Glutamatergic neuron (in vitro differentiated cells): ENCODE data around the gene SFMBT2. TPM values are rescaled to one million over a fixed set of nuclear protein-coding genes. Genes with fewer than 3 reads are reported as not detected.
"Not testable (repeated sequence)": the region's sequence is repeated elsewhere in the genome, so short reads cannot be mapped to it uniquely, and the experiment has no call there.

ENCODE experiments used
- DNase-seq: peaks from one replicate; pipeline ENCODE4 v3.0.0; 2022
- H3K27ac Mint-ChIP-seq: one replicate; pipeline ENCODE4 v1.8.0; 2020; ENCODE audit warnings: mild to moderate bottlenecking, mixed read lengths, inconsistent platforms; ENCODE audit not compliant: unreplicated experiment
- H3K27me3 Mint-ChIP-seq: one replicate; pipeline ENCODE4 v1.8.0; 2020; ENCODE audit warnings: mild to moderate bottlenecking, moderate library complexity, mixed read lengths, inconsistent platforms; ENCODE audit not compliant: unreplicated experiment
- H3K36me3 Mint-ChIP-seq: one replicate; pipeline ENCODE4 v1.8.0; 2020; ENCODE audit warnings: mild to moderate bottlenecking, mixed read lengths, inconsistent platforms; ENCODE audit not compliant: unreplicated experiment
- H3K4me1 Mint-ChIP-seq: one replicate; pipeline ENCODE4 v1.8.0; 2020; ENCODE audit warnings: mild to moderate bottlenecking, low read depth, mixed read lengths, inconsistent platforms; ENCODE audit not compliant: unreplicated experiment
- H3K4me3 Mint-ChIP-seq: one replicate; pipeline ENCODE4 v1.8.0; 2020; ENCODE audit warnings: mild to moderate bottlenecking, mixed read lengths, inconsistent platforms; ENCODE audit not compliant: unreplicated experiment
- H3K9me3 Mint-ChIP-seq: one replicate; pipeline ENCODE4 v1.8.0; 2020; ENCODE audit warnings: mild to moderate bottlenecking, moderate library complexity, mixed read lengths, inconsistent platforms; ENCODE audit not compliant: unreplicated experiment
- total RNA-seq: library from RNA; stranded (reverse); fragmentation: NEBNext Ultra II Directional; extraction: Animal tissue kit (Norgen Biotek cat#: 25700); gene quantifications from one replicate; pipeline ENCODE4 v1.2.1, GENCODE V29; 2021; ENCODE audit not compliant: unreplicated experiment
- TF ChIP-seq, protein P1 (sequence below): fragments of 200-600 bp; sonication (generic); IDR thresholded peaks from one replicate; pipeline ENCODE4 v1.5.0; 2021; ENCODE audit not compliant: partially characterized antibody, unreplicated experiment

Gene SFMBT2
- total RNA-seq, 1 donor from 2014 or later: 9.1 TPM

DNA sequence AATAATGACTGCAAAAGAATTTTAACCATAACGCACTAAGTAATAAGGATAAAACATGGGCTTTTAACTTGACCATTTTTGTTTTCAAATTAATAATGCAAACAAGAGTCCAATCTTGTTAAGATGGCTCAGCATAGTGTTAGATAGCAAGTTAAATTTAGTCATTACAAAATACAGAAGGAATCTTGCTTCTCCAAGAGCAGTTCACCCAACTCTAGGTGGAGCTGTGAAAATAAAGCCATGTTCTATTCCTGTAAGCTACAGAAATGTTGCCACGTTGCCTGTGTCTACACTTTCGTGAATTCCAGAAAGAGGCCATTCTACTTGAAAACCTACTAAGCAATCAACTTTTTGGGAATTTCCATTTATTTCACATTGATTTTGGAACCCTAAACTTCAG is 191.9 kb downstream of the SFMBT2 start:
- Mint-ChIP-seq H3K27ac (no peak overlapping the region), H3K4me3 (no peak overlapping the region), H3K36me3 (peaks cover 20% of the 10 kb centered on the region), H3K4me1 (peaks cover 3% of the 10 kb centered on the region), H3K9me3 (no peaks in the 10 kb centered on the region), H3K27me3 (peaks cover 2% of the 10 kb centered on the region)
- TF ChIP-seq, protein P1, sequence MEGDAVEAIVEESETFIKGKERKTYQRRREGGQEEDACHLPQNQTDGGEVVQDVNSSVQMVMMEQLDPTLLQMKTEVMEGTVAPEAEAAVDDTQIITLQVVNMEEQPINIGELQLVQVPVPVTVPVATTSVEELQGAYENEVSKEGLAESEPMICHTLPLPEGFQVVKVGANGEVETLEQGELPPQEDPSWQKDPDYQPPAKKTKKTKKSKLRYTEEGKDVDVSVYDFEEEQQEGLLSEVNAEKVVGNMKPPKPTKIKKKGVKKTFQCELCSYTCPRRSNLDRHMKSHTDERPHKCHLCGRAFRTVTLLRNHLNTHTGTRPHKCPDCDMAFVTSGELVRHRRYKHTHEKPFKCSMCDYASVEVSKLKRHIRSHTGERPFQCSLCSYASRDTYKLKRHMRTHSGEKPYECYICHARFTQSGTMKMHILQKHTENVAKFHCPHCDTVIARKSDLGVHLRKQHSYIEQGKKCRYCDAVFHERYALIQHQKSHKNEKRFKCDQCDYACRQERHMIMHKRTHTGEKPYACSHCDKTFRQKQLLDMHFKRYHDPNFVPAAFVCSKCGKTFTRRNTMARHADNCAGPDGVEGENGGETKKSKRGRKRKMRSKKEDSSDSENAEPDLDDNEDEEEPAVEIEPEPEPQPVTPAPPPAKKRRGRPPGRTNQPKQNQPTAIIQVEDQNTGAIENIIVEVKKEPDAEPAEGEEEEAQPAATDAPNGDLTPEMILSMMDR: no peak
- no peak for DNase-seq

DNA sequence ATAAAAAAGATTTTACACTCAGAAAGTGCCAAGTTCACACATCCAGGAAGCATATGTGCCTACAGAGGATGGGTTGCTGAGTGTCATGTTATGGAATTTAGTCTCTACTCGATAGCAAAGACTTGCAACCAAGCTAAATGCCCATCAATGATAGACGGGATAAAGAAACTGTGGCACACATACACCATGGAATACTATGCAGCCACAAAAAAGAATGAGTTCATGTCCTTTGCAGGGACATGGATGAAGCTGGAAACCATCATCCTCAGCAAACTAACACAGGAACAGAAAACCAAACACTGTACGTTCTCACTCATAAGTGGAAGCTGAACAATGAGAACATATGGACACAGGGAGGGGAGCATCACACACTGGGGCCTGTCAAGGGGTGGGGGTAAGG is 198.1 kb downstream of the SFMBT2 start:
- DNase-seq, H3K27me3 Mint-ChIP-seq, H3K27ac Mint-ChIP-seq, H3K9me3 Mint-ChIP-seq, H3K4me1 Mint-ChIP-seq, H3K4me3 Mint-ChIP-seq: not testable (repeated sequence)
- H3K36me3 Mint-ChIP-seq: peaks cover 17% of the 10 kb centered on the region

DNA sequence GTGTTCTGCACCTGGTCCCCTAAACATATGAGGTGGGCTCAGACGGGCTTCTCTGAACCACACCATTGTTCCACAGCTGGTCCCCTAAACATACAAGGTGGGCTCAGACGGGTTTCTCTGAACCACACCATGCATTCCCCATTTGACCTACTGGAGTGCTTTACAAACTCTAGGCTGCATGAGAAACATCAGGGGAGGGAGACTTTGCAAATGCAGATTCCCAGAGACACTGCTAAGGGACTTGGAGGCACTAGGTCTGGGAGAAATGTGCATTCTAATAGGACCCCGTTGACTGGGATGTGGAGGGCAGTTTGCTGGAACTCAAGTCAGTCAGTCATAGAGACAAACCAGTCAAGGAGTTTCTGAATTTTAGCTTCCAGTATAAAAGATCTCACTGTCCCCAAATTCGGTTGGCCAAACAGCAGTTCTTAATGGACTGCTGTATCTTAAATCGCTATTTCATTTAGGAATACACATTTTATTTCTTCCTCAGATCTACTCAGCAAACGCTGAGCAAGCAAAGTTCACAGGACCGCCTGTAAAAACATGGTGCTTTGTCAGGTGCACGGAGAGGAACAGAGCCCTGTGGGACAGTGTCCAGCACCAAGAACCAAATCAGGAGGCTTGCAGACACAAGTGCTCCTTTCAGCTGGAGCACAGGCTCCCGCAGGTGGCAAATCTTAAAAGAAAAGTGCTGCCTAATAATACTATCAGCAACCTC is 198.8 kb downstream of the SFMBT2 start:
- Mint-ChIP-seq H3K4me1 (no peaks in the 10 kb centered on the region), H3K36me3 (peaks cover 17% of the 10 kb centered on the region), H3K27me3 (peaks cover 7% of the 10 kb centered on the region), H3K27ac (no peak overlapping the region), H3K9me3 (no peaks in the 10 kb centered on the region), H3K4me3 (no peak overlapping the region)
- TF ChIP-seq, protein P1: no peak
- no peak for DNase-seq

DNA sequence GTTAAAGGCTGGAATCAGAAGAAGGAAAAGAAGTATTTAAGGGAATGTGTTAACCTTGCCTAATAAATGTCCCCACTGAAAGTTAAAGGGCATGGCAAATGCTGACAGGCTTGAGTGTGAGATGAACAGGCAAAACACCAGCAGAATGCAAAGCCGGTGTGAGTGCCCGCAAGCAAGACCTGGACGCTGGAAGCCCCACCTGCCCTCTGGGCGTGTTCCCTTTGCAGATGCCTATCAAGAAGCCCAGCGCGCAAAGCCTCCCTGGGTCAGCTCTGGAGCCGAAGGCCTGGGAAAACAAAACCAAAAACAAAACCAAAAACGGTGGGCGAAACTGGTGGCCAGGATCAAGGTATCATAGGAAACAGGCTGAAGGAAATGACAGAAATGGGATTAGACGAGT is 200.3 kb downstream of the SFMBT2 start:
- no peaks in the 10 kb centered on the region for H3K9me3 Mint-ChIP-seq
- H3K36me3 Mint-ChIP-seq: peaks cover 8% of the 10 kb centered on the region
- peaks cover 5% of the 10 kb centered on the region for H3K27me3 Mint-ChIP-seq
- H3K4me3 Mint-ChIP-seq: no peak overlapping the region
- H3K27ac Mint-ChIP-seq: no peak overlapping the region
- H3K4me1 Mint-ChIP-seq: no peaks in the 10 kb centered on the region
- TF ChIP-seq, protein P1: no peak
- DNase-seq: no peak

DNA sequence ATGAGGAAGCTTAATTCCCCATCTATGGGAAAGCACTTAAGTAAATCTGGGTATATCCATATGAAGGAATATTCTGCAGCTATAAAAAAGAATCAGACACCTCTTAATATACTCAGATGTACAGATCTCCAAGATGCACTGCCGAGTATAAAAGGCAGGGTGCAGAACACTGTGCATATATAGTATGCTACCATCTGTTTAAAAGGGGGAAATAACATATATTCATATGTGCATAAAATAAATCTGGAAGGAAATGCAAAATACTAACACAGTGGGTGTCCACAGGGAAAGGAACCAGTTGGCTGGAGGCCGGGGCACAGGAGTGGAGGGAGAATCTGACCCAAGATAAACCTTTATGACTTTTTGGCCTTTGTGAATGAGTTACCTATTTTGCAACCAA is 201.4 kb downstream of the SFMBT2 start:
- Mint-ChIP-seq H3K4me1 (no peaks in the 10 kb centered on the region), H3K36me3 (peaks cover 8% of the 10 kb centered on the region), H3K27me3 (peaks cover 5% of the 10 kb centered on the region), H3K9me3 (no peaks in the 10 kb centered on the region), H3K27ac (no peak overlapping the region), H3K4me3 (no peak overlapping the region)
- TF ChIP-seq, protein P1: no peak
- DNase-seq: no peak
